Measurements from ENCODE around the gene TMC2.
"Not testable (repeated sequence)": the region's sequence is repeated elsewhere in the genome, so short reads cannot be mapped to it uniquely, and the experiment has no call there.

Gene TMC2, protein sequence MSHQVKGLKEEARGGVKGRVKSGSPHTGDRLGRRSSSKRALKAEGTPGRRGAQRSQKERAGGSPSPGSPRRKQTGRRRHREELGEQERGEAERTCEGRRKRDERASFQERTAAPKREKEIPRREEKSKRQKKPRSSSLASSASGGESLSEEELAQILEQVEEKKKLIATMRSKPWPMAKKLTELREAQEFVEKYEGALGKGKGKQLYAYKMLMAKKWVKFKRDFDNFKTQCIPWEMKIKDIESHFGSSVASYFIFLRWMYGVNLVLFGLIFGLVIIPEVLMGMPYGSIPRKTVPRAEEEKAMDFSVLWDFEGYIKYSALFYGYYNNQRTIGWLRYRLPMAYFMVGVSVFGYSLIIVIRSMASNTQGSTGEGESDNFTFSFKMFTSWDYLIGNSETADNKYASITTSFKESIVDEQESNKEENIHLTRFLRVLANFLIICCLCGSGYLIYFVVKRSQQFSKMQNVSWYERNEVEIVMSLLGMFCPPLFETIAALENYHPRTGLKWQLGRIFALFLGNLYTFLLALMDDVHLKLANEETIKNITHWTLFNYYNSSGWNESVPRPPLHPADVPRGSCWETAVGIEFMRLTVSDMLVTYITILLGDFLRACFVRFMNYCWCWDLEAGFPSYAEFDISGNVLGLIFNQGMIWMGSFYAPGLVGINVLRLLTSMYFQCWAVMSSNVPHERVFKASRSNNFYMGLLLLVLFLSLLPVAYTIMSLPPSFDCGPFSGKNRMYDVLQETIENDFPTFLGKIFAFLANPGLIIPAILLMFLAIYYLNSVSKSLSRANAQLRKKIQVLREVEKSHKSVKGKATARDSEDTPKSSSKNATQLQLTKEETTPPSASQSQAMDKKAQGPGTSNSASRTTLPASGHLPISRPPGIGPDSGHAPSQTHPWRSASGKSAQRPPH

DNA sequence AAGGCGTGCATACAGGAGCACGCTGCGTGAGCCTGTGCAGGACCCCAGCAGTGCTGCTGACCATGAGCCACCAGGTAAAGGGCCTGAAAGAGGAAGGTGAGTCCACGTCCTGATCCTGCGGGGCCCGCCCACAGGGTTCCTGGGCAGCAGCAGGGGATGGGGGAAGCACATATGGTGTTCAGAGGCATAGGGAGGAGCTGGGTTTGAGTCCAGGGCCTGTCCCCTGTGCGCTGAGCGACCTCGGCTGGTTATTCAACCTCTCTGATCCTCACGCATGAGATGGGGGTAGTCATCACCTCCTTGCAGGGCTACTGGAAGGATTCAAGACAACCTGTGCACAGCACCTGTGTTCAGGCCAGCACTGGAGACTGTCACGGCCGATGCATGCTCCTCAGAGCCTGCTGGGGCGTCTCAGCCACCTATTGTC lies at the start of gene TMC2:
TMC2 (plus strand) TSS at position 14 of the 427 bp plus-strand sequence; CDS start at position 63, 49 bp downstream.
- no peak for DNase-seq
- no peak for TF ChIP-seq GATA1 (IDR thresholded peaks at IDR 0.05; ENCODE audit: low read depth, low read length)
- TF ChIP-seq POLR2A (IDR thresholded peaks at IDR 0.05; ENCODE audit: low read length) = no peak

DNA sequence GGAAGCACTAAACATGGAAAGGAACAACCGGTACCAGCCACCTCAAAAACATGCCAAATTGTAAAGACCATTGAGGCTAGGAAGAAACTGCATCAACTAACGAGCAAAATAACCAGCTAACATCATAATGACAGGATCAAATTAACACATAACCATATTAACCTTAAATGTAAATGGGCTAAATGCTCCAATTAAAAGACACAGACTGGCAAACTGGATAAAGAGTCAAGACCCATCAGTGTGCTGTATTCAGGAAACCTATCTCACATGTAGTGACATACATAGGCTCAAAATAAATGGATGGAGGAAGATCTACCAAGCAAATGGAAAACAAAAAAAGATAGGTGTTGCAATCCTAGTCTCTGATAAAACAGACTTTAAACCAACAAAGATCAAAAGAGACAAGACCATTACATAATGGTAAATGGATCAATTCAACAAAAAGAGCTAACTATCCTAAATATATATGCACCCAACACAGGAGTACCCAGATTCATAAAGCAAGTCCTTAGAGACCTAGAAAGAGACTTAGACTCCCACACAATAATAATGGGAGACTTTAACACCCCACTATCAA lies 33.5 kb upstream of the TMC2 start:
- not testable (repeated sequence) for DNase-seq

DNA sequence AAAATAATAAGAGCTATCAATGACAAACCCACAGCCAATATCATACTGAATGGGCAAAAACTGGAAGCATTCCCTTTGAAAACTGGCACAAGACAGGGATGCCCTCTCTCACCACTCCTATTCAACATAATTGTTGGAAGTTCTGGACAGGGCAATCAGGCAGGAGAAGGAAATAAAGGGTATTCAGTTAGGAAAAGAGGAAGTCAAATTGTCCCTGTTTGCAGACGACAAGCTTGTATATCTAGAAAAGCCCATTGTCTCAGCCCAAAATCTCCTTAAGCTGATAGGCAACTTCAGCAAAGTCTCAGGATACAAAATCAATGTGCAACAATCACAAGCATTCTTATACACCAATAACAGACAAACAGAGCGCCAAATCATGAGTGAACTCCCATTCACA lies 31.6 kb upstream of the TMC2 start:
- not testable (repeated sequence) for DNase-seq

DNA sequence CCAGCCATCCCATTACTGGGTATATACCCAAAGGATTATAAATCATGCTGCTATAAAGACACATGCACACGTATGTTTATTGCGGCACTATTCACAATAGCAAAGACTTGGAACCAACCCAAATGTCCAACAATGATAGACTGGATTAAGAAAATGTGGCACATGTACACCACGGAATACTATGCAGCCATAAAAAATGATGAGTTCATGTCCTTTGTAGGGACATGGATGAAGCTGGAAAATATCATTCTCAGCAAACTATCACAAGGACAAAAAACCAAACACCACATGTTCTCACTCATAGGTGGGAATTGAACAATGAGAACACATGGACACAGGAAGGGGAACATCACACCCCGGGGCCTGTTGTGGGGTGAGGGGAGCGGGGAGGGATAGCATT lies 29.9 kb upstream of the TMC2 start:
- not testable (repeated sequence) for DNase-seq

DNA sequence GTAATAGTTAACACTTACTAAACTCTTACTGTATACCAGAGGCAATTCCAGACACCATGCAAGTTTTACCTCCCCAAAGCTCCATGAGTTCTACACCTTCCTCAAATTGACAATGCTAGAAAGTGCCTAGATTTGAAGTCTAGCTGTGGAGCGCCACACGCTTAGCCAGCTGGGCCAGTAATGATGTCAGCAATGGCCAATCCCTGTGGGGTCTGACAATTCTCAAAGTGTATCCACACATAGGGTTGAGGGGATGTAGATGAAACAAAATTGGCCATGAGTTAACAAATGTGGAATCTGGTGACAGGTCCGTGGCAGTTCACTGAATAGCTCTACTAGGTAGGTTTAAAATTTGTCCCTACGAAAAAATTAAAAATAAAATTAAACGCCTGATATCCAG lies 28.9 kb upstream of the TMC2 start:
- DNase-seq = no peak

DNA sequence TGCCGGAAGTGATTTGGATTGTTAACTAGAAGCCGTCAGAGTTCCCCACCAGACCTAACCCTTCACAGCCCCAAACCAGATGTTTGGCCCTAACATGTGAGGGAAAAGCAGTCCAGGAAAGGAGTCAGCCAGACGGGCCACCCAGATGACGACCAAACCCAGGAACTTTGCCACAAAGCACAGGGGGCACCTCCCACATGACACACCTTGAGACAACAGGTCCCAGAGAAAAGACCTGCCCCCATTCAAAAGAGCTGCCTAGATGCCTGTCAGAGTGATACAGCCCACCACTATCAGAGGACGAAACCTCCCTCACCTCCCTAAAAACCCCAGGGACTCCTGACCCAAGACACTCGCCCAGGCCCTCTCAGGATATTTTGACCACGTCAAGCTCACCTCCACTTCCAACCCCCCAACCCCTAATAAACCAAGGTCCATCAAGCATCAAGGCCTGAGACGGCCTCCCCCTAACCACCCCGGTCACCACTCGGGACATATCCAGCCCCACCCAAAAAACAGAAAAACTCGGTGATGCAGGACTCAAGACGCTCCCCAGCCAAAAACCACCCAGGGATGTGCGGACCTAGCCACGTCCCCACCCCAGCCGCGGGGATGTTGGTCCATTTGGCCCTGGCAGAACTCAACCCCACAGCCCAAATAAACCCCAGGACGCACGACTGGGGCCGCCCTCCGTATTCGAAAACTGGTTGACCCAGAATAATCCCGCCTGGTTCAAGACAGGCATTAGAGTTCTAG lies 28.3 kb upstream of the TMC2 start:
- peak; percentile 43 to 57 for DNase-seq
- TF ChIP-seq GATA1 (IDR thresholded peaks at IDR 0.05; ENCODE audit: low read depth, low read length) (no peak), POLR2A (IDR thresholded peaks at IDR 0.05; ENCODE audit: low read length) (no peak)

More for the DNA sequence above, 28.9 kb upstream of the TMC2 start:
- no peak for TF ChIP-seq GATA1 (IDR thresholded peaks at IDR 0.05; ENCODE audit: low read depth, low read length)
- no peak for TF ChIP-seq POLR2A (IDR thresholded peaks at IDR 0.05; ENCODE audit: low read length)

DNA sequence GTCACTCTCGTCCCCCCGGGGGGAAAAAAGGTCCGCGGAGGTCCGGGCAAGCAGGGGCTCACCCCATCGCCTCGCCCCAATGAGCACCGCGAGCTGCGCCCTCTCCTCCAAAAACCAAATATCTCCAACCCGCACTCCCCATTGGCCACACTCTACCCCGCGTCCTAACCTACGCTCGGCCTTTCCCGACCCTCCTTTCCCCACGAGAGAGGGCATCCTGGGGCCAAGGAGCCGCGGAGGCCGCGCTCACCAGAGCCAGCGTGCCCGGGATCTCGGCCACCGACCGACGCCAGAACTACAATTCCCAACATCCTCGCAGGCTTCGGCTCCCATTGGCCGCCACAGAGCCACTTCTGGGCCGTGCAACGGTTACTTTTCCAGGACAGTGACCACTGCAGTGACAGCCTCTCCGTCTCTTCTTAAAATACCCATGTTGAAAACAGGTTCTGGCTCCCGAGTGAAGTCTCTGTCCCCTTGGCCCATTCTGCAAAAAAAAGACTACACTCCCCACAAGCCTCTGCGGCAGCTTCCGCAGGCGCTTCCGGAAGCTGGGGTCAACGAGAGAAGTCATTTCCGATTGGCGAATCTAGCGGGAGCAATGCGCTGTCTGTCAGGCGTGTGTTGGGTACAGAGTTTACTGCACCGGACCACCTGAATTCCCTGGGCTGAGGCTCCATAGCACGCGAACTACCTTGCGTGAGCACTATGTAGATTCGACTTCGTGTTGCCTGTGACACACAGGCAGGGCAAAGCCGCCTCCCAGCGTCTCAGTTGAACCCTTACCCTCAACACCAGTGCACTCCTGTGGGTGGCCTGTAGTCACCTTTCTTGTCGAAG lies 27.5 kb upstream of the TMC2 start, which contains the start of gene ZNF343:
ZNF343 (minus strand) TSS at position 285 of the 837 bp plus-strand sequence. CDS start 15,020 bp downstream, outside the sequence.
- DNase-seq = peak; percentile 89 to 90
- TF ChIP-seq POLR2A (IDR thresholded peaks at IDR 0.05; ENCODE audit: low read length) = peak; percentile 77
- no peak for TF ChIP-seq GATA1 (IDR thresholded peaks at IDR 0.05; ENCODE audit: low read depth, low read length)

DNA sequence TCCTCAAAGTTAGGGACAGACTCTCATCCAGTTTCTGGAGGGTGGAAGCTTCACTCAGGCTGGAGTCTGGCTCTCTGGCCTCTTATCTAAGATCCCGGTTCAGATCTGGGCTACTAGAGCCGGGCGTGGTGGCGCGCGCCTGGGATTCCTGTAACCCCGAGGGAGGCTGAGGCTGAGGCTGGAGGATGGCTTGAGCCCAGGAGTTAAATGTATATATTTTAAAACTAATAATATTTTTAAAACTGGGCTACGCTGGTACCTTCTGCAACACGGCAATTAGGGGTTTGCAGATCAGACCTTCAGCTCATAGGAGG lies 26.9 kb upstream of the TMC2 start:
- no peak for DNase-seq
- no peak for TF ChIP-seq POLR2A (IDR thresholded peaks at IDR 0.05; ENCODE audit: low read length)
- TF ChIP-seq GATA1 (IDR thresholded peaks at IDR 0.05; ENCODE audit: low read depth, low read length) = no peak

DNA sequence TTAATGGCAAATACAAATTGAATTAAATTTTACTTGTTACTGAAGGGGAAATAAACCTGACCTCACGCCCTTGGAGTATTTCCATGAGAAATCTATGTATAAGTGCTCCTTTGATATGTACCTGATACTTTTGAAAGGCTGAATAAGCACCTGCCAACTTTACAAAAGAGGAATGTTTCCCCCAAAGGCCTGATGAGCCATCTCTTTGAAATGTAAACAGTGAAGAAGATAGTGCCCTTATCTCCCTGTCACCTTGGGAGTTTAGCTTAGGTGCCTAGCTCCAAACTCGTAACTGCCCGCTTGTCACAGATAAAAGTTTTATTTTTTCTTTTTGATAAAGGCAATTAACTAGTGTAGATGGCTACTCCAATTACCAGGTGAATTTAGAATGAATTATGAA lies 26.6 kb upstream of the TMC2 start:
- TF ChIP-seq POLR2A (IDR thresholded peaks at IDR 0.05; ENCODE audit: low read length) = no peak
- no peak for TF ChIP-seq GATA1 (IDR thresholded peaks at IDR 0.05; ENCODE audit: low read depth, low read length)
- DNase-seq = peak in 1 of 2 experiments; percentile 45

DNA sequence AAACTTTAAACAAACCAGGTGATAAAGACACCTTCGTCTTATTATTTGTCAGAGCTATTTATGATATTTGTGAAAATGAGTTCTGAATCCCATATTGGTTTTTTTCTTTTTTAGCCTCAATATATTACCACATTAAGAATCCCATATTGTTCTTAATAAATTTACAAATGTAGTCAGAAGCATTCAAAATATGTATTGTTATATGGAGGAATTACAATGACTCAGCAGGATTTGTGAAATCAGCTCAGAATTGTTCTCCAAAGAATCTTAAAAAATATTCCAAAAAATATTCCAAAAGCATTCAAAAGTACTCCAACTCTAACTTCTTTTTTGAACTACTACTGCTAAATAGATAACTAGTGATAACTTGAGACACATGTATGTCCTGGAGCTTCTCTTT lies 21.2 kb upstream of the TMC2 start:
- DNase-seq = no peak
- no peak for TF ChIP-seq POLR2A (IDR thresholded peaks at IDR 0.05; ENCODE audit: low read length)
- no peak for TF ChIP-seq GATA1 (IDR thresholded peaks at IDR 0.05; ENCODE audit: low read depth, low read length)

DNA sequence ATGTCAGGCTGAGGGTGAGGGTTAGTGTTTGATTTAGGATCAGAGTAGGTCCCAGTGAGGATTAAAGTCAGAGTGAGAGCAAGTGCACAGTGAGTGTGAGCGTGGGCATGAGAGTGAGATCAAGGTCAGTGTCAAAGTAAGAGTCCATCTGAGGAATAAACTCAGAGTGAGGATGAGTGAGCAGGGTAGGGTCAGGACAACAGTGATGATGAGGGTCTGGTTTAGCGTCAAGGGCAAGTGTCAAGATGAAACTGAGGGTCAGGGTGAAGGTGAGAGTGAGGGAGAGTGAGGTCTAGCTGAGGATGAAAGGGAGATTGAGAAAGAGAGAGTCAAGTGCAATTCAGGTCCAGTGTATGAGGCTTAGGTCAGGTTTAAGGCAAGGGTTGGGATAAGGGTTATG lies 20.0 kb upstream of the TMC2 start:
- TF ChIP-seq GATA1 (IDR thresholded peaks at IDR 0.05; ENCODE audit: low read depth, low read length) (no peak), POLR2A (IDR thresholded peaks at IDR 0.05; ENCODE audit: low read length) (no peak)
- DNase-seq = no peak

DNA sequence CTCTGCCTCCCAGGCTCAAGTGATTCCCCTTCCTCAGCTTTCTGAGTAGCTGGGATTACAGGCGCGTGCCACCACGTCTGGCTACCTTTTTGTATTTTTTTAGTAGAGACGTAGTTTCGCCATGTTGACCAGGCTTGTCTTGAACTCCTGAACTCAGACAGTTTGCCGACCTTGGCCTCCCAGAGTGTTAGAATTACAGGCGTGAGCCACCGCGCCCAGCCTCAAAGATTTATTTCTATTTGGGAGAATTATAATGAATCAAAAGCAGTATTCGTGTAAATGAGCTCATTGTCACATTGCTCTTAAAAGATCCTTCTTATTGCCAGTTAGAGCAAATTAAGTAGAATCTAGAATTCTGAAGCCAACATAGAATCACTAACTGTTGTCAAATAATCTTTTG lies 18.3 kb upstream of the TMC2 start:
- DNase-seq = no peak
- TF ChIP-seq POLR2A (IDR thresholded peaks at IDR 0.05; ENCODE audit: low read length) = no peak
- TF ChIP-seq GATA1 (IDR thresholded peaks at IDR 0.05; ENCODE audit: low read depth, low read length) = no peak

DNA sequence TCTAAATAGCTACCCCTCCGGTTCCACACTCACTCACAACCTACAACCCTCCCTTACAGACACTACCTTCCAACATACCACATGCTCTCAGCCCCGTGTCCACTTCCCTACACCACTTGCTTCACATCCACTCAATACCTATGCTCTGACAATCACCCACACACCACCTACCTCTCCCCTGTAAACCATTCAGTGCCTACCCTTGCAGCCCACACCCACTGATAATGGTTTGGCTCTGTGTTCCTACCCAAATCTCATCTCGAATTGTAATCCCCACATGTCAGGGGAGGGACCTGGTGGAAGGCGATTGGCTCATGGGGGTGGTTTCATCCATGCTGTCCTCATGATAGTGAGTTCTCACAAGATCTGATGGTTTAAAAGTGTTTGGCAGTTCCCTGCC lies 17.8 kb upstream of the TMC2 start:
- peak; percentile 36 to 82 for DNase-seq
- no peak for TF ChIP-seq GATA1 (IDR thresholded peaks at IDR 0.05; ENCODE audit: low read depth, low read length)
- no peak for TF ChIP-seq POLR2A (IDR thresholded peaks at IDR 0.05; ENCODE audit: low read length)

Measured in erythroblast (primary cell).